ENCODE results near the gene HLA-DRB5.
"Not testable (repeated sequence)": the region's sequence is repeated elsewhere in the genome, so short reads cannot be mapped to it uniquely, and the experiment has no call there.

The HLA-DRB5 gene

GRCh38 chr6:32492351-32492750 lies 37.7 kb downstream of the HLA-DRB5 start:
- no peak for DNase-seq

- DNase-seq, result no peak
Observed at GRCh38 chr6:32491700-32492099, 38.4 kb downstream of the HLA-DRB5 start.

- no peak for DNase-seq
Observed at GRCh38 chr6:32488083-32488482, 42.0 kb downstream of the HLA-DRB5 start.

GRCh38 chr6:32484614-32484998 lies 45.5 kb downstream of the HLA-DRB5 start:
- DNase-seq, result no peak

- DNase-seq, result no peak
Observed at GRCh38 chr6:32483968-32484613, 46.0 kb downstream of the HLA-DRB5 start.

- DNase-seq, result no peak
Observed at GRCh38 chr6:32475392-32476206, 54.5 kb downstream of the HLA-DRB5 start.

GRCh38 chr6:32473376-32474348 lies 56.4 kb downstream of the HLA-DRB5 start:
- not testable (repeated sequence) for DNase-seq

GRCh38 chr6:32472781-32473375 lies 57.2 kb downstream of the HLA-DRB5 start:
- no peak for DNase-seq

- DNase-seq, result not testable (repeated sequence)
Observed at GRCh38 chr6:32467743-32468503, 62.2 kb downstream of the HLA-DRB5 start.
